K562 (cell line): Measurements from ENCODE around the gene HOXB3.

Experiments
- CTCF ChIP-seq, 3 experiments: IDR thresholded peaks in 2 of 3; conservative IDR thresholded peaks in 1 of 3; 2 replicates each; pipeline ENCODE4 v1.5.1; 2011 to 2012; ENCODE audit warnings: low read length in 3 of 3, mild to moderate bottlenecking in 3 of 3, control low read depth in 2 of 3, improper control_type of control experiment in 1 of 3, inconsistent platforms in 1 of 3, low read depth in 1 of 3, mixed read lengths in 1 of 3, moderate library complexity in 1 of 3; ENCODE audit not compliant: insufficient read depth in 2 of 3
- FOSL1 ChIP-seq: fragments of 200-800 bp; sonication (Bioruptor generic); conservative IDR thresholded peaks from 2 replicates; pipeline ENCODE4 v1.6.1; 2016; ENCODE audit warnings: missing genetic modification characterization, missing compliant biosample characterization
- FOXP4 ChIP-seq: sonication (generic); formaldehyde crosslinking; IDR thresholded peaks from 2 replicates; pipeline ENCODE4 v1.8.0; 2022; ENCODE audit warnings: mild to moderate bottlenecking, missing genetic modification reagents, borderline replicate concordance
- RFX5 ChIP-seq: IDR thresholded peaks from 2 replicates; pipeline ENCODE4 v1.6.1; 2011; ENCODE audit warnings: low read depth, mild to moderate bottlenecking, improper control_type of control experiment, low read length
- SIRT6 ChIP-seq: IDR thresholded peaks from one replicate; pipeline ENCODE4 v1.6.1; 2012; ENCODE audit warnings: low read depth, mild to moderate bottlenecking, control low read depth, inconsistent platforms, low read length, moderate library complexity
- TCF7 ChIP-seq: sonication (generic); IDR thresholded peaks from 2 replicates; pipeline ENCODE4 v1.6.1; 2016; ENCODE audit warnings: antibody characterized with exemption, borderline replicate concordance
- ZNF408 ChIP-seq: fragments of 250-450 bp; sonication (Bioruptor Pico); IDR thresholded peaks from 2 replicates; pipeline ENCODE4 v1.4.0; 2020; ENCODE audit warnings: low read depth, mild to moderate bottlenecking, moderate library complexity

GRCh38 chr17:48529683-48530009 is 60.4 kb downstream of the HOXB3 start:
- TF ChIP-seq CTCF (IDR thresholded peaks at IDR 0.05 in 2 of 3, conservative IDR thresholded peaks at IDR 0.05 in 1 of 3; ENCODE audit: insufficient read depth in 2 of 3, low read depth in 1 of 3, low read length in 3 of 3) (no peak), RFX5 (no peak), FOXP4 (CRISPR knock-in tag) (no peak), ZNF408 (CRISPR knock-in tag) (no peak), FOSL1 (no peak), TCF7 (no peak), SIRT6 (no peak)
